ENCODE results near the gene PRR3. TPM values are rescaled to one million over a fixed set of nuclear protein-coding genes. Genes with fewer than 3 reads are reported as not detected.

The PRR3 gene
- 10 to 100 TPM in 1 of 2 donors, 1 to 10 TPM in 1; 6.9 to 10.4 TPM for total RNA-seq

GRCh38 chr6:30556906-30557682 is at the start of gene PRR3:
Gene PRR3, plus strand, starts transcription at chr6:30557295. Its CDS starts 50 bp downstream, at chr6:30557345.
- Histone ChIP-seq H3K4me3 (peak within 1 kb of the TSS; percentile 58 to 64), H3K4me1 (peaks cover 27% of the 10 kb centered on the region), H3K36me3 (replicated peaks in 1 of 2; ENCODE audit: insufficient read depth in 1 of 2, low read depth in 2 of 2) (peaks cover 0 to 11% of the 10 kb centered on the region in 2 donors), H3K27ac (peak within 1 kb of the TSS; percentile 85 to 96 (median 94)), H3K9me3 (no peaks in the 10 kb centered on the region), H3K27me3 (no peaks in the 10 kb centered on the region)
- DNase-seq (peak; percentile 86 to 95 (median 90)), ATAC-seq (peak; percentile 80)
- 0% methylated on average over 28 to 42 of the region's 42 CpGs for WGBS, 2 donors
- TF ChIP-seq CTCF (IDR thresholded peaks at IDR 0.05) = no peak
- TF ChIP-seq POLR2A (IDR thresholded peaks at IDR 0.05) = peak in 2 of 3 donors; percentile 74 to 79
- intact Hi-C loops (cut with DNase I) = no loop called here

DNA sequence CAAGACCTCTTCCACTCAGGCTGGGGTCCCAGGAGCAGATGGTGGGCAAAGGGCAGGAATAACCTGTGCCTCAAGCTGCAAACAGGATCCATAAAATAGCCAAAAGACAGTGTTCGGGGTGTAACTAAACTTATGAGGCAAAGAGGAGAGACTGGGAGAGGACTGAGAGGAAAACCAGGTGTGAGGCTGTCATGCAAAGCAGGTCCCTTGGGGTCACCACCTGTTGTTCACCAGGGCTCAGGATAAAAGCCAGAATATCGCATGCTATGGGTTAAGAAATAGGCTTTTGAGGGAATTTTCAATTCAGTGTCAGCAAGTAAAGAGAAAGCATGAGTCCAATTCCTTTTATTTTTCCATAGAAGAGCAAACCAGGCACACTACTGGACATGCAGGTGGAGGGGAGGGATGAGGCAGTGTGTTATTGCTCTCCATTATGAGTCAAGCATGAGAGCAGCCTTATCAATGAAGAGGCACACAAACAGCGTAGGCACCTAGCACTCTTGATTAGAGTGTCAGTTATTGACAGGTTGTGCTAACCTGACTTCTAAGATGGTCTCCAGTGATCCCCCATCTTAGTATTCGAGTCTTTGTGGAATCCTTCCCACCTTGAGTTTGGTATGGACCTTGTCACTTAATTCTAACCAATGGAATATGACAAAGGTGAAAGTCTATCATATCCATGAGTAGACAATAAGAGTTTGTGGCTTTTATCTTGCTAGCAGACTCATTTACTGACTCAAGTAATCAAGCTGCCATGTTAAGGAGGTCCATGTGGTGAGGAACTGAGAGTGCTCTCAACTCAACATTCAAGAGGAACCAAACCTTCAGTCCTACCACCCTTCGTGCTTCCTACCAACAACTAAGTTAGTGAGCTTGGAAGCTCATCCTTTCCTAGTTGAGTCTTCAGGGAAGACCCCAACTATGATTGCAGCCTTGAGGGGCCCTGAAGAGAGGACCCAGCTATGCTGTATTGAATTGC is 49.0 kb upstream of the PRR3 start:
- intact Hi-C loops (cut with DNase I) = no loop called here
- ATAC-seq (no peak), DNase-seq (no peak)
- no peak for TF ChIP-seq POLR2A (IDR thresholded peaks at IDR 0.05)
- no peak for TF ChIP-seq CTCF (IDR thresholded peaks at IDR 0.05)
- Histone ChIP-seq H3K4me3 (no peak overlapping the region), H3K27me3 (no peaks in the 10 kb centered on the region), H3K27ac (peak overlapping the region in 1 of 4 donors; percentile 52), H3K36me3 (replicated peaks in 1 of 2; ENCODE audit: insufficient read depth in 1 of 2, low read depth in 2 of 2) (no peaks in the 10 kb centered on the region), H3K4me1 (no peaks in the 10 kb centered on the region), H3K9me3 (no peaks in the 10 kb centered on the region)
- WGBS, 2 donors = 62 to 68% methylated on average over 5 of the region's 5 CpGs

DNA sequence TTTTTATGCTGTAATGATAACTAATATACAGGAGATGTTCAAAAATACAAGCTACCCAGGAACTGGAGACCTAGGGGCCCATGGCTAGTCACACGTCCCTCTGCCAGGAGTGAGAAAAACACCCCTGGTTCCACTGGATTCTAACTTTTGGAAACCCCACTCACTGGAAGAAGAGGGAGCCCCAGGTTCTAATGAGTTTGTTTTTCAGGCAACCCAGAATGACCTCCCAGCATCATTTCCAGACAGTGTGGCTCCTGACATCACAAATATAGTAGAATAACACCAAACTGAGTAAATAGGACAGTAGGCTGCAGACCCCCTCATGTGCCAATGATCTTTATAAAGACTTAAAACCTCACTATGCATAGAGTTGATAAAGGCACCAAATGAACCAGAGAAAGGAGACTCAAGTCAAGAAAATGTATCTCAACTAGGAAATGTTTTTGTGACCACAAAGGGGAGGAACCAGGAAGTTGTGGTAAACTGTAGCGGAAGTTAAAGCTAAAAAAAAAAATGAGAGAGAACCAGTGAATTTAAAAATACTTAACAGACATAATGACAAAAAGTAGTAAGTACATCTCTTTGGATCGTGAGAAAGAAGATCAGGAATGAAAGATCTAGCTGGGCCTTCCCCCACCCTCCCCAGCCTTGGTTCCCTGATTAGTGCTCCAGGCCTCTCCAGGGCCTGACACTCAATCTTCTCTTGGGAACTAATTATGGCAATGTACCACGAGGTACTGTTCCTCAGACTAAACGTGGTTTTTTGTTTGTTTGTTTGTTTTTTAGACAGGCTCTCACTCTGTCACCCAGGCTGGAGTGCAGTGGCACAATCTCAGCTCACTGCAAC is 48.0 kb upstream of the PRR3 start:
- no peak for TF ChIP-seq POLR2A (IDR thresholded peaks at IDR 0.05)
- TF ChIP-seq CTCF (IDR thresholded peaks at IDR 0.05) = no peak
- Histone ChIP-seq H3K27ac (peak overlapping the region in 1 of 4 donors; percentile 52), H3K27me3 (no peaks in the 10 kb centered on the region), H3K4me3 (no peak overlapping the region), H3K4me1 (no peaks in the 10 kb centered on the region), H3K9me3 (no peaks in the 10 kb centered on the region), H3K36me3 (replicated peaks in 1 of 2; ENCODE audit: insufficient read depth in 1 of 2, low read depth in 2 of 2) (no peaks in the 10 kb centered on the region)
- 33 to 40% methylated on average over 5 of the region's 5 CpGs for WGBS, 2 donors
- ATAC-seq (no peak), DNase-seq (no peak)
- intact Hi-C loops (cut with DNase I) = no loop called here

- no peaks in the 10 kb centered on the region for H3K27me3 ChIP-seq
- 65 to 69% methylated on average over 10 of the region's 10 CpGs for WGBS, 2 donors
- H3K9me3 ChIP-seq = no peaks in the 10 kb centered on the region
- H3K36me3 ChIP-seq (replicated peaks in 1 of 2; ENCODE audit: insufficient read depth in 1 of 2, low read depth in 2 of 2) = no peaks in the 10 kb centered on the region
- DNase-seq (no peak), ATAC-seq (no peak)
- H3K4me1 ChIP-seq = no peaks in the 10 kb centered on the region
- H3K27ac ChIP-seq = no peak overlapping the region
- no peak overlapping the region for H3K4me3 ChIP-seq
- no peak for TF ChIP-seq POLR2A (IDR thresholded peaks at IDR 0.05)
- TF ChIP-seq CTCF (IDR thresholded peaks at IDR 0.05) = no peak
- intact Hi-C loops (cut with DNase I) = no loop called here
Observed at GRCh38 chr6:30510419-30511168, 46.5 kb upstream of the PRR3 start.

Measured in body of pancreas (tissue), 4 donors.